Neural cell (in vitro differentiated cells): ENCODE data around the gene RAPGEF2.

Experiments
- CTCF ChIP-seq: fragments of 450-650 bp; IDR thresholded peaks from 2 replicates; pipeline ENCODE4 v1.5.1; 2014; ENCODE audit warnings: antibody characterized with exemption, mild to moderate bottlenecking, moderate library complexity; ENCODE audit not compliant: poor library complexity, severe bottlenecking
- EZH2 ChIP-seq: fragments of 200-600, 300-800 bp; shearing (Covaris generic), sonication (generic); IDR thresholded peaks from 2 replicates; pipeline ENCODE4 v1.6.1; 2014; ENCODE audit warnings: antibody characterized with exemption, low read length, borderline replicate concordance, mild to moderate bottlenecking; ENCODE audit not compliant: insufficient read depth, poor library complexity, severe bottlenecking
- POLR2AphosphoS5 ChIP-seq: IDR thresholded peaks from 2 replicates; pipeline ENCODE4 v1.6.1; 2012
- SMC3 ChIP-seq: fragments of 450-650 bp; conservative IDR thresholded peaks from 2 replicates; pipeline ENCODE4 v1.6.1; 2014; ENCODE audit warnings: antibody characterized with exemption, mild to moderate bottlenecking, moderate library complexity; ENCODE audit not compliant: poor library complexity
- TAF1 ChIP-seq: IDR thresholded peaks from 2 replicates; pipeline ENCODE4 v1.6.1; 2012; ENCODE audit warnings: low read depth

GRCh38 chr4:159296061-159296460 is 193.2 kb downstream of the RAPGEF2 start:
- TF ChIP-seq SMC3 (no peak), CTCF (no peak), POLR2AphosphoS5 (no peak), TAF1 (no peak), EZH2 (no peak)
